Left kidney (tissue), 2 donors: ENCODE measurements around the gene STARD13. TPM values are rescaled to one million over a fixed set of nuclear protein-coding genes. Genes with fewer than 3 reads are reported as not detected.
"Not testable (repeated sequence)": the region's sequence is repeated elsewhere in the genome, so short reads cannot be mapped to it uniquely, and the experiment has no call there.

Experiments
- DNase-seq: peaks from one replicate; pipeline ENCODE4 v3.0.0-alpha.2; 2013
- polyA plus RNA-seq: library from polyadenylated mRNA; unstranded; fragments of 120-200 nt; gene quantifications from one replicate; pipeline ENCODE4 v1.2.1, GENCODE V29; 2013; ENCODE audit not compliant: insufficient read length

Gene STARD13
- polyA plus RNA-seq, 1 donor = 21.3 TPM

DNA sequence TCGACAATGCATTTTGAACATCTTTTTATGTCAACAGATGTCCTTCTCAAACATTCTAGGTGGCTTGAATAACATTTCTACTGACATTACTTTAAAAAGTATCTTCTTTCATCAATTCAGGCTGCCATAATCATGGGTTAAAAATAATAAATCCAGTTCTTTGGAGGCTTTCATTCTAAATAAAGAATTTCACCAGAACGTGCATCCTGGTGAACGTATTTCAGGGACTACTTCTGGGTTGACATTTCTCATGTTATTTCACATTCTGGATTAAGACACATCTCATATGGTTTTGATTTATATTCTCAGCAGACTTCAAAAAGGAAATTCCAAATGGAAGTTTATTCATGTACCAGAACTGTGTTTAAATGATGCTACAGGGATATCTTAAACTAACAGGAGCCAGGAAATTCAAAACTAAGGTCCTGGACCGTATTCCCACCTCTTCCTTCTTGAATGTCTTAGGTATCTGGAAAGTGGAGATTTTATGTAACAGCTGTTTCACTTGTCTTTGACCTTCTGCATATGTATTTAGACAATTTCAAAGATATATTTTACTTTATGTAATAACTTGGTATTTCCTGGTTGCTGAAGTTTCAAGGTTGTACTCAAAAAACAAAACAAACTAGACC is 107.2 kb downstream of the STARD13 start:
- no peak for DNase-seq

DNA sequence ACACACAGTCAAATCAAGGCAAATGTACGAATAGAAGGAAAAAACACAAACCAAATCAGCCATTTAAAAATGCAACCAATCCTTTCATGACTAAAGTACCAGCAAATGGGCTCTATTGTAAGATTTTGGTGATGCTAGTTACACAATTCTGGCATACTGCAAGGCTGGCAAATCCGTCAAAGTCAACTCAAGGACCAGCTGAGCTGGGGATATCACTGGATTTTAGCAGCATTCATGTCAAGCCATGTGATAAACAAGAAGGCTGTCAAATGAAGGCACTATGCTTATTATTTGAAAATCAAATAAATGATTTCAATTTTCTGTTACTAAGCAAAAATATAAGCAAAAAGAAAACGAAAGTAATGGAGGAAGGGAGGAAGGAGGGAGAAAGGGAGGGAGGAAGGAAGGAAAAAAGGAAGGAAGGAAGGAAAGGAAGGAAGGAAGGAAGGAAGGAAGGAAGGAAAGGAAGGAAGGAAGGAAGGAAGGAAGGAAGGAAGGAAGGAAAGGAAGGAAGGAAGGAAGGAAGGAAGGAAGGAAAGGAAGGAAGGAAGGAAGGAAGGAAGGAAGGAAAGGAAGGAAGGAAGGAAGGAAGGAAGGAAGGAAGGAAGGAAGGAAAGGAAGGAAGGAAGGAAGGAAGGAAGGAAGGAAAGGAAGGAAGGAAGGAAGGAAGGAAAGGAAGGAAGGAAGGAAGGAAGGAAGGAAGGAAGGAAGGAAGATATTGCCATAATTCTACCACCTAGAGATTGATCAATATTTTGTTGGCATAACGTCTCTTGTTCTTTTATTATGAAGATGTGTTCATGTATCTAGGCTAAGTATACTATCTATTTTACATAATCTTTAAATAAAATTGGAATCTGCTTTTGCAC is 108.0 kb downstream of the STARD13 start:
- DNase-seq = not testable (repeated sequence)

DNA sequence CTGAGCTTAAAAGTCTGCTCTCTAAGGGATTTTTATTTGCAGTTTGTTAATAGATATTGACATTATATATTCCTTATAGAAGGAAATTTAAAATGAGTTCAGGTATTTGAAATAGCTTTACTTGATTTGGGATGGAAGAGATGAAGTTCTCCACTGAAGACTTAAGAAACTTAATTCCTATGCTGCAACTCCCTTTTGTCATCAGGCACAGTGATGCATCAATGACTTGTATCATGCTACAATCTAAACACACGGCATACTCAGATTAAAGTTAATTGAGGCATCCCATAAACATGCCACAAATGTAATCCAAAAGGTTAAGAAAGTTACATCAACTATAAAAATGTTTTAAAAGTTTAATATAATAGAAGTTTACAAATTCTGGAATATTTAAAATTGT is 109.0 kb downstream of the STARD13 start:
- no peak for DNase-seq

DNA sequence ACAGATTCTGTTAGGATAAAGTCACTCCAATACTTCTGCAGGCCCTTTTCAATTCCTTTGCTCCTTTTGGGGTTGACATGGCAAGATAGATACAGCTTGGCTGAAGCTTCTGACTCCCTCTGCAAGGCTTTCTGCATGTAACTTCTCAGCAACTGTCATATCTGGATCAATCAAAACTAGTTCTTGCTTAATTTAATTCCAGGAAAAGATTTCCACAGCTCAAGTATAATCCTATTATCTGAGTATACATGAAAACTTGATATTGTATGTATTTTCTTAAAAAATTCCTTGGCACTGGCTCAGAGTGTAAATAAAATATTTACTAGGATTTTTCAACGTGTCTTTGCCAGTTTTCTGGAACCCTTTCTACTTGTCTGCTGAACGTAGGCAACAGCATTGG is 109.6 kb downstream of the STARD13 start:
- no peak for DNase-seq

DNA sequence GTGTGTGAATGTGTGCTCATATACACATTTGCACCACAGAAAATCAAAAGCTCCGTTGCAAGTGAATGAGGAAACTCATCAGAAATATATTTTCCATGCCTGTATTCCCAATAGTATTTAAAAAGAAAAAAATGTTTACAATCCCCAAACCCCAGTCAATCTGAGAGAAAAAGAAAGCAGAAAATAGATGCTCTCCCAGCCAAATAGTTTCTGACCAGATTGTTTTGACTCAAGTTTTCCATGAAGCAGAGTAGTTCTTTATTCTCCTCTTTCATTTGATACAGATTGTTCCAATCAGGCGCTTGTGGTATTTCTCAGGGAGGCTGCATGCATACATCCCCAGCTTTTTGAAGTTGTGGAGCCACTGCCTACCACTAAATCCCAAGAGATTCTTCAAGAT is 110.6 kb downstream of the STARD13 start:
- DNase-seq = no peak

DNA sequence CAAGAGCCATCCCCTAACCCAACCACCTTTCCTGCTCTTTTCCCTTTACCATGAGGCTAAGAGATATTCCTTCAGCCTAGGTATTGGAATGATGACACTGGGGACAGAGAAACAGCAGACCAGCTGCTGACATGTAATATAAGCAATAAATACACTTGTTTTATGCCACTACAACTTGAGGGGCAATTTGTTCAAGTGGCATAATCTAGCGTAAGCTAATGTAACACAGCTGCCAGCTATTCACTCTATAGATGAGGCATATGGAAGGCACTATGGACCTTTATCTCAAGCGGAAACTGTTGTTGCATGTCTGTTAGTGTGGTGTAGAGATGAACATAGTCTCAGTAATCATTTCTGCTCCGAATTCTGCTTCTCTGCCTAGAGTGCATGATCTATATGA is 111.1 kb downstream of the STARD13 start:
- no peak for DNase-seq

DNA sequence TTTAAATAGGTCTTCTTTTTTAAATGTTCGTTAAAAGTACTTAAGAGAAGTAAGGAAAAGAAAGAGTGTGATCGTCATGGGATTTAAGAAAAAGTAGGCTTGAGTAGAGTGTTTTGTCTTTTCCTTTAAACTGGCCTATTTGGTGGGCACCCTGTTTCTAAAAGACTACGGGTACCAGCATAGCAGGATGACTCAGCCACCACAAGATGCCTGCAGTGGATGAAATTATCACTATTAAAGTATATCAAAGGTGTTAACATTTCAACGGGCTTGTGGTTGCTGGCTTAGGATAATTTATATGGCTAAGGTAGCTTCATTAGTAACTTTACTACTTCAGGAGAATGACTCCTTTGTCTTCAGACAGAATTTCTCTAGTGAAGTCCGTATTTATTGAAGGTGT is 112.6 kb downstream of the STARD13 start:
- no peak for DNase-seq

DNA sequence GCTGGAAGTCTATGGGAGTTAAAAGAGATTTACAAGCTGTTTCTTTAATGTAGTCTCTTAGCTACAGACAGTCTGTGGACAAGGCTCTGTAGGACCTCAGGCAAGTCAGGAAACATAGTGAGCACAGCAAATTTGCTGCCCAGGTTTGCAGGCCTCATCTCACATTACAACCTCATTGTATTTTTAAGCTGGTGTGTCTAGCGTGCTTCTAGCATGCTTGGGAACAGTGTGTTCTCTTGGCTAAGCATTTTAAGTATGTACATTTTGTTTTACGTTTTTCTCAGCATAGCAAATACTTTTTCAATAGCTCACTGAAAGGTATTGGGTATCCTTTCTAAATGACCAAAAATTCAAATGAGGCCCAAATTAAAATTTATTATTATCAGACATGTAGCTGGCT is 113.2 kb downstream of the STARD13 start:
- no peak for DNase-seq

DNA sequence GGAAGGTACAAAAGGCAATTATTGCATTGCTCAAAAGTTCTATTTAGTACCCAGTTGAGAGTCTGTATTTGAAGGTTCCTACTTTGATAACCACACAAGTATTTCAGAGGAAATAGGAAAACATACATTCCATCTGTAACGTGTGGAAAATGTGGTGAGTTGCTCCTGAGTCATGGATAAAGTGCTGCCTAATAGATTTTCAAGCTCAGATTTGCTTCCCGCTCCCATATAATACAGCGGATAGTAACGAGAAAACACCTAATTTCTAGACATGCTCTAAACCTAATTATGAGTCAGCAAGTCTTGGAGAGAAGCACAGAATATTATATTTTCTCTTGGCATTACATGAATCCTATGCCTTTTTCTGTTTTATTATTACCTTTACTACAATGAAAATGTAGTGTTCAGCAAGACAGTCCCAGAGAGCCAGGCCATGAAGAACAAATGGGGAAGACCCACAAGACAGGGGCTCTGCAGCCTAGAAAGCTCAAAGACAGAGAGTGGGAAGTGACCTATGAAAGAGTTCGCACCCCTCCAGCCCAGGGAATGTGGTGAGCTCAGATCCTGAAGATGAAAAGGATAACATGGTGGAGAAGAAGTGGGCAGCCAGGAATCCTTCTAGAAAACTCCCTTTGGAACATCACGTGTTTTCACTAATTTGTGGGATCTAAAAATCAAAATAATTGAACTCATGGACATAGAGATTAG is 116.1 kb downstream of the STARD13 start:
- no peak for DNase-seq

DNA sequence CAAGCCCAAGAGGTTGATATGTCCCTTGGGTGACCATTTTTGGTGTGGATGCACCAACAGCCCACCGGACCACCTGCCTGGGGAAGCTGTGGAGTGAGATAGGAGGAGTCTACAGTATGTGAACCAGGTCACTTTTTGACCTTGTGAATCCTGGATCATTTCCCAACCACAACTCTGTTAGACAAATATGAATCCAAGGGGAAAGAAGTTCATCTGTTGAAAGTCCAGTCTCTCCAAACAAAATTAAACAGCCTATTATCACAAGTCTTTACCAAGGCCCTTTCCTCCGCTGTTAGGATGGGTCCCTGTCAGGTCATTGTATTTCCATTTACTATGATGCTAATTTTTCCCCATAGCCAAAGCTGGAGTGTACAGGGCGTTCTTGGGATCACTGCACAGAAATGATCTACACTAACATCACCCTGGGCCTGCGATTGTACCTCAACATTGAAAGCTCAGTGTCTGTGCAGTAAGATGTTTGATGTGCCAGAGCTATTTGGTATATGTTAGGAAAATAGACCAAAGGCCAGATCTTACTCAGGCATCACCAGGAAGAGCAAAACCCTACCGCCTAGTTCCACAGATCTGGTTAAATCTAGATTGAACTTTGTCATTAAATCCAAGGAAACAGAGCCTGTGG is 117.1 kb downstream of the STARD13 start:
- DNase-seq = no peak

DNA sequence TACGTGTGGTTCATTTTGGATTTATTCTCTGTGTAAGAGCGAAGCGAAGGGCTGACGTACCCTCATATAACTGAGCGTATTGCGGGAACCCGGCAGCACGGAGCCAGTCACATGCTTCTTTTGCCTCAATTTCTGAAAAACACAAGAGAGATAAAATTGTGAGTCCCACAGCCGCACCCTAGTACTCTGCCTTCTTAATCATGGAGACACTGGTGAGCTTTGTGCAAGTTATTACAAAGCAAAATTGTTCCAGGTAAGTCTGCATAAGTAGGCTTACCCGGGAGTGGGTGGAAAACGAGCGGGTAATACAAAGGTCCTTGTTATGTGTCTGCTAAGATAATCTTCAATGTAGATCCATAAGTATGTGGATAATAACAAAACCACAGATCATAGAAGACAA is 118.1 kb downstream of the STARD13 start:
- DNase-seq = no peak

DNA sequence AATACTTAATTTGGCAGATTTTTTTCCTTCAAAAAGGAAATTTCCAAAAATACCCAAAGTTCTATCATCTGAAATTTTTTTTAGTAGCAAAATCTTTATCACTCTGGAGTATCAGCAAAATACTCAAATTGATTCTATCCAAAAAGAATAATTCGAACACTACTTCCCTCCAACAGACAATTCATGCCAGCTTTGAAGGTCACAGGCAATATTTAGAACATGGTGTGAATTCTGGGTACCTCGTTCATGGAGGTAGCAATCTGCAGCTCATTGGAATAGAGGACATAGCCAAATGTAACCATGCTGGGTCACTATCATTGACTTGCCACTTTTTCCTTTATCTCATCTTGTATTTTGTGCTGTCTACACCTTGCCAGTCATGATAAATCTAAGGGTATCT is 119.8 kb downstream of the STARD13 start:
- no peak for DNase-seq

DNA sequence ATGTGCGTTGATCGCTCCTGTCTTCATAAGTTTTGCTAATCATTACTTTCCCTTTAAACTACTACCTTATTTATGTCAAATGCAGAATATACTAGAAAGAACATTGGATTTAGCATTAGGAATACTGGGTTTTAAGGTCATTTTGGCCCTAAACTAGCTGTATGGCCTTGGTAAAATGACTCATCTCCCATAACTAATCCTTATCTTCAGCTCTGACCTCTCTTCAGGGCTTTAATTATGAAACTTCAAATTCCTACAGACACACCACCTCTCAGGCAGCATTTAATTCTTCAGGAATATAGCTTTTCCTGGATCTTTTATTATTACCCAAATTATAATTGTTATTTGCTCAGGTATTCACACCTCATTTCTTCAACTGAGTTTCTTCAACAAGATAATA is 121.2 kb downstream of the STARD13 start:
- DNase-seq = no peak

DNA sequence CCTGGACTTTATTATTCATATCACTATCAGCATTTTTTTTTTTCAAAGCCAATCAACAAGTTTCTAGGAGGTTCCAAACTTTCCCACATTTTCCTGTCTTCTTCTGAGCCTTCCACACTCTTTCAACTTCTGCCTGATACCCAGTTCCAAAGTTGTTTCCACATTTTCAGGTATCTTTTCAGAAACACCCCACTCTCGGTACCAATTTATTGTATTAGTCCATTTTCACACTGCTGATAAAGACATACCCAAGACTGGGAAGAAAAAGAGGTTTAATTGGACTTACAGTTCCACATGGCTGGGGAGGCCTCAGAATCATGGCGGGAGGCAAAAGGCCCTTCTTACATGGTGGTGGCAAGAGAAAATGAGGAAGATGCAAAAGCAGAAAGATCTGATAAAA is 122.8 kb downstream of the STARD13 start:
- not testable (repeated sequence) for DNase-seq

DNA sequence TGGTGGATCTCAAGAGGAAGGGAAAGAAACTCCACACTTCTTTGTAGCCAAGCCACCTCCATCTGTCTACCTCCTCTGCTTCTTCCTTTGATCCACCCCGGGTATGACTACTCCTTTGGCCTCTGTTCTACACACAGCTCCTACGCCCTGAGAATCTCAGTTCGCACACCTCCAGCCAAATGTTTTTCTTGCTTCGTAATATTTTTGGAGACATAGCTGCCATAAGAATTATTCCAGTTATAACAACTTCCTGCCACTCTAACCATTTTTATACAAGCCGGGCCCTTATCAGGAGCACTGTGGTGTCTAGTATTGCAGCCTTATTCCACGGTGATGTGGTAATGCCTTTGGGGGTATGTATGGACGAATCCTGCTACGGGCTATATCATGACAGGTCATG is 126.7 kb downstream of the STARD13 start:
- DNase-seq = no peak

DNA sequence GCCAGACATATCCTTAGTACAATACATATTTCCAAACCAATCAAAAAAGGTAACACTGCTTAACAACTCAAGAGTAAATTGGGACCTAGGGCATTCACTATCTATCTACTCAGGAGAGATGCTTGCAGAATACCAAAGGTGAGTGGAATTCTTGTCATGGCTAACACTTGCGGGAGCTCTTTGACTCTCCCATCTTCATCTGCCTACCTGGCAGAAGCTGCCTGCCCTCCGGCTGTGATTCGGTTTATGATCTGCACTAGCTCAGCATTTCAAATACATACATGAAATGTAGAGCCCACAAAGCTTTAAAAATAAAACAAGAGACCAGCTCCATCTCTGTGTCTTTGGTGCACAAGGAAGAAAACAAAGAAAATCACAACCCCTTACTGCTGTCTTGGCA is 127.3 kb downstream of the STARD13 start:
- no peak for DNase-seq

DNA sequence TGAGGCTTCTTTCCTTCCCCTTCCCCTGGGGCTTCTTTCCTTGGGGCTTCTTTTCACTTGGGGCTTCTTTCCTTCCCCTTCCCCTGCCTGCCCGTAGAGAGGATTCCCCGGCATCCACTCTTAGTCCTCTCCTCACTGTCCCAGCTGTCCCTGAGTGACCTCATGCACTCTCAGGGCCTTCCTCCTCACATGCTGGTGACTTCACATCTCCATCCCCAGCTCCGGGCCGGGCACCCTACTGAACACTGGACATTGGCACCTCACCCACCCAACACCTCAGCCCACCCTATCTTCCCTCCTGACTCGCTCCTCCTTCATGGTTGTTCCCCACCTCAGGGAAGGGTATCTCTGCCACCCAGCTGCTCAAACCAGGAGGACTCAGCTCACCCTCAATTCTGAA is 130.6 kb downstream of the STARD13 start:
- no peak for DNase-seq

DNA sequence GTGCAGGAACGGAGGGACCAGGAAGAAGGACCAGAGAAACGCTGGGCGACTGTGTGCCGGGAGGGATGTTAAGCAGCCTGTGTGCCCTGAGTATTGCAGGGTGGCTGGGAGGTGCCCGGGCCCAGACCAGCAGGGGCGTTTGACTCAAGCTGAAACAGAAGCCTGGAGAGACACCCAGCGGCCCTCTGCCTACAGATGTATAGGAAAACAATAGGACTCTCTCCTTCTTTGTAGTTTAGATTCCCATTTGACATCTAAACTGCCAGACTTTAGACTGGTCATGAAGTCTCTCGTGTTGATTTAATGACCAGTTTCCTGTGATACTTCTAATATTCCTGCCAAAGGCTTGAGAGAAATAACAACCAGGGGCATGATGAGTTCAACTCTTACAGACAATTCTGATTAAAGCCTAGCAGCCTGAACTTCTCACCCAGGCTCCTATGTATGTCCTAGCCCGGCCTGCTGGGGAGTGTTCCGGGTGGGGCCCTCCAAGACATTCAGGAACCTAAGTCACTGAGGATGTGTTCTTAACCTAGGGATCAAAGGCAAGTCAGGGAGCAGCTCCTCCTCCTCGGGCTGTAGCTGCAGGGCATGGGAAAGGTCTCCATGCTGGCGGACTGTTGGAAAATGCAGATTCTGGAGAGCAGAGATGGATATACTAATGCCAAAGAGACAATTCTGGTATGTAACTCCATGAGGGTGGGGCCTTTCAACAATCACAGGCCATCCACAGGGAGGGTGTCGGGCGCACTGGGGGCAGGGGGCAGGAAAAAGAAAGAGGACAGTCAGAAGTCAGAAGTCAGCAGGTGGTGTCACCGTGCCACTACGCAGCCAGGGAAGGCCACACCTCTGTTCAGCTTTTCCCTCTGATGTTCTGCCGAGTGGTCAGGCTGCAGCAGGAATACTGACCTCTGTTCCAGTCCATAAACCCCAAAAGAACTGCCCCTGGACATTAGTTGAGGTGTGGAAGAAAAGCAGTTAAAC is 131.8 kb downstream of the STARD13 start:
- DNase-seq = peak; percentile 71

DNA sequence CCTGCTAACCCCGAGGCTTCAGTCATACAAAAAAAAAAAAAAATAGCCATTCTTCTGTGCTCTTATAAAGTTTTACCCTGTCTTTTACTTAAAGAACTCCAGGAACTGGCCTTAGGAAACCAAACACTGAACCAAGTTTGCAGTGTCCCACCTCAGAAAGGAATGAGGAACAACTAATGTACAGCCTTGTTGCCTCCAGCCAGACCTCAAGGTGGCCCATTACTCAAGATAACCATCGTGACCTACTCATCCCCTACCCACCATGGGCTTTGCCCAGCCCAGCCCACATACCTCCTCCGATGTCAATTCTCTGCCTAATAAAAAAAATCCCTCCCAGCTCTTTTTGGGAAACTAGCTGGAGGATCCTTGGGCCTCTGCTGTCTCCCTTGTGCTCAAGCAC is 133.2 kb downstream of the STARD13 start:
- no peak for DNase-seq

DNA sequence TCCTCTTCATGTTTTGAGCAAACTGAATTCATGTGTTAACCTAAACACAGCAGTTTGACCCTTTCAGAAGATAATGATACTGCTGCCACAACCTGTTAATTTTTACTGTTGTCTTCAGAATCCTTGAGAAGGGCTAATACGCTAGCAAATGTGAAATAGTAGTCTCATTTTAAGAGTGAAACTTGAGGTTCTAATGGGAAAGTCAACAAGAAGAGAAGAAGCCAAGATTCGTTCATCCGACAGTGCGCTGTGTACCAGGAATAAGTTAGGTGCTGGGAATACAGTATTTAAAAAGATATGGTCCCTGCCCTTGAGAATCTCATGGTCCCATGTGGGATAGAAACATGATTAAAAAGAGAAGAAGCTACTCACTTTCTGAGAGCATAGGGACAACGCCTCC is 134.9 kb downstream of the STARD13 start:
- DNase-seq = no peak

DNA sequence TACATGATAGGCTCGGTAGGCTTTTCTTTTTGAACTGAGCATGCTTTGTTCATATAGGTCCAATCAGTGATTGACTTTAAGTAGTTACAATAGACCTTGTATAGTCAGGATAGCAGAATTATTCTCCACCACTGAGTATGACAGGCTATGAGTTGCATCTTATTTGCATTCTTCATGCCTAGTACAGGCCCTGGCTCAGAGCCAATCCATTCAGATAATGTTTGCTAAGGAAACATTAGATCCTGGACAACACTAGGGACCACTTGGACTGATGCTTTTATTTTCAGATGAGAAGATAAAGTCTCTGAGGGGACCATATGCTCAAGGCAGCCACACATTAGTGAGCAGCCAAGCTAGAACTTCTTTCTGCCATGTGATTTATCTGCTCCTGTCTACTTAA is 135.4 kb downstream of the STARD13 start:
- DNase-seq = no peak
